HepG2 (cell line): Measurements from ENCODE around the gene TTLL10. TPM values are rescaled to one million over a fixed set of nuclear protein-coding genes. Genes with fewer than 3 reads are reported as not detected.
A peak's percentile ranks its signal among the peaks of the same experiment; 100 is the strongest.
"Not testable (repeated sequence)": the region's sequence is repeated elsewhere in the genome, so short reads cannot be mapped to it uniquely, and the experiment has no call there.

Source experiments
- ATAC-seq: fragments of 200-7000 bp; cut with Tn5 transposase; 3 replicates; pipeline ENCODE4 v1.9.1; 2020; ENCODE audit warnings: mild to moderate bottlenecking, moderate library complexity
- BruUV-seq: library from RNA; stranded (reverse); fragments of 400-500 nt; replicated peaks from 2 replicates; lab custom pipeline; 2021; lab: Mats Ljungman, UMichigan
- CTCF ChIA-PET: fragments of 300-600 bp; formaldehyde crosslinking; extraction: SDS; loops from one replicate; lab custom pipeline; 2021; ENCODE audit warnings: low total read pairs, inconsistent platforms, low intra/inter-chr PET ratio; lab: Yijun Ruan, JAX
- POLR2A ChIA-PET: fragments of 350-600 bp; sonication (Branson Sonifier 250); formaldehyde crosslinking; loops from one replicate; lab custom pipeline; 2020; ENCODE audit warnings: antibody characterized with exemption, inconsistent platforms; lab: Yijun Ruan, JAX
- DNase-seq: peaks from one replicate; pipeline ENCODE4 v3.0.0-alpha.2; 2015; ENCODE audit warnings: low spot score
- FAIRE-seq: peaks from 3 replicates; lab custom pipeline; 2011; peaks lifted over from hg19 to GRCh38; lab: Jason Lieb, UNC
- H2AFZ ChIP-seq: one replicate; pipeline ENCODE4 v1.6.1; 2011; ENCODE audit warnings: low read length, inconsistent platforms
- H3K27ac ChIP-seq: fragments of 300-600 bp; 3 replicates; pipeline ENCODE4 v1.8.0; 2011; ENCODE audit warnings: mixed run types, mild to moderate bottlenecking, mixed read lengths, low read length, inconsistent platforms; ENCODE audit not compliant: insufficient read depth; ENCODE audit errors: extremely low read length
- H3K27me3 ChIP-seq, 2 experiments: fragments of 200-600 bp in 1 of 2; 2 replicates in 1 of 2; 3 replicates in 1 of 2; pipeline versions ENCODE4 v1.6.0 to v1.8.0; 2011; ENCODE audit warnings: low read length in 2 of 2, mild to moderate bottlenecking in 2 of 2, moderate library complexity in 2 of 2, inconsistent platforms in 1 of 2; ENCODE audit not compliant: insufficient read depth in 2 of 2, control insufficient read depth in 1 of 2
- H3K36me3 ChIP-seq, 2 experiments: fragments of 200-600 bp in 1 of 2; replicated peaks in 1 of 2; 2 replicates in 1 of 2; 3 replicates in 1 of 2; pipeline versions ENCODE4 v1.5.1 to v1.8.0; 2011; ENCODE audit warnings: low read length in 2 of 2, inconsistent platforms in 1 of 2; ENCODE audit not compliant: insufficient read depth in 2 of 2, control insufficient read depth in 1 of 2
- H3K4me1 ChIP-seq: 2 replicates; pipeline ENCODE4 v1.5.1; 2012; ENCODE audit warnings: low read length, inconsistent platforms; ENCODE audit not compliant: insufficient read depth
- H3K4me2 ChIP-seq: 2 replicates; pipeline ENCODE4 v1.6.0; 2011; ENCODE audit warnings: low read depth, low read length, inconsistent platforms
- H3K4me3 ChIP-seq, 3 experiments: fragments of 200-600 bp in 1 of 3; sonication (generic), shearing (Covaris generic) in 1 of 3; replicated peaks in 1 of 3; 2 replicates each; pipeline ENCODE4 v1.5.1; 2011 to 2016; ENCODE audit warnings: low read length in 3 of 3, inconsistent platforms in 2 of 3, low read depth in 2 of 3, mild to moderate bottlenecking in 2 of 3, control low read depth in 1 of 3, mixed read lengths in 1 of 3; ENCODE audit not compliant: insufficient read depth in 1 of 3
- H3K79me2 ChIP-seq: one replicate; pipeline ENCODE4 v1.6.1; 2011; ENCODE audit warnings: low read length, inconsistent platforms; ENCODE audit not compliant: insufficient read depth
- H3K9ac ChIP-seq: 2 replicates; pipeline ENCODE4 v1.6.0; 2011; ENCODE audit warnings: mild to moderate bottlenecking, low read depth, low read length, inconsistent platforms; ENCODE audit not compliant: insufficient read depth
- H3K9me3 ChIP-seq: 2 replicates; pipeline ENCODE4 v1.5.1; 2012; ENCODE audit warnings: mild to moderate bottlenecking, low read length
- H4K20me1 ChIP-seq: 2 replicates; pipeline ENCODE4 v1.6.0; 2011; ENCODE audit warnings: inconsistent platforms, mild to moderate bottlenecking, low read length, moderate library complexity; ENCODE audit not compliant: insufficient read depth
- AGO2 ChIP-seq: fragments of 200-400 bp; formaldehyde crosslinking; optimal IDR thresholded peaks from 2 replicates; pipeline ENCODE3; 2017; ENCODE audit warnings: mild to moderate bottlenecking, low read depth, low read length, moderate library complexity
- SCMH1 ChIP-seq: sonication (generic); formaldehyde crosslinking; IDR thresholded peaks from 2 replicates; pipeline ENCODE4 v1.9.0; 2021; ENCODE audit warnings: missing genetic modification reagents, mild to moderate bottlenecking, borderline replicate concordance
- WGBS: methylation state at CpG from one replicate; pipeline ENCODE4 v1.1.6; 2017; ENCODE audit warnings: low lambda C conversion rate; 5-methylcytosine and 5-hydroxymethylcytosine counted together
- in situ Hi-C: cut with HindIII; loops from 2 replicates; pipeline ENCODE4 v1.10.0; 2017; ENCODE audit warnings: low pct_unique_long_range_greater_than_20kb; ENCODE audit not compliant: extremely low pct_ligation_motif_present
- intact Hi-C: fragments of 100-400 bp; cut with micrococcal nuclease; formaldehyde crosslinking; loops from one replicate; pipeline ENCODE4 v1.10.0; 2022; ENCODE audit not compliant: unreplicated experiment
- polyA plus RNA-seq, 8 experiments: library from polyadenylated mRNA; depleted of rRNA in 3 of 8; stranded (reverse) in 7 of 8; unstranded in 1 of 8; fragments of >200 nt; fragmentation: Illumina TruSeq in 4 of 8; extraction: Trizol in 4 of 8; gene quantifications; 2 replicates each; pipeline versions ENCODE4 v1.2.1 to v1.2.3, GENCODE V29; 2011 to 2016; ENCODE audit warnings: low read depth in 4 of 8, missing spikeins in 1 of 8, mixed read lengths in 1 of 8; ENCODE audit not compliant: insufficient read depth in 1 of 8
- total RNA-seq, 5 experiments: library from RNA; depleted of rRNA; stranded (reverse); fragments of >200 nt; fragmentation: Illumina TruSeq; extraction: Trizol; gene quantifications; 2 replicates each; pipeline ENCODE4 v1.2.3, GENCODE V29; 2016; ENCODE audit warnings: low read depth in 1 of 5

TTLL10 gene
- total and polyA plus RNA-seq, 2 of the 13 experiments (the other 11 are each of a cell fraction or from before 2014, with no cell fraction given): not detected

GRCh38 chr1:1142352-1142751, 31.3 kb upstream of the TTLL10 start:
- intact Hi-C loops, DNase-seq, CTCF ChIA-PET, H2AFZ ChIP-seq, FAIRE-seq, H3K36me3 ChIP-seq, ATAC-seq, H3K4me2 ChIP-seq, H3K9ac ChIP-seq, POLR2A ChIA-PET, H3K9me3 ChIP-seq, BruUV-seq, H3K79me2 ChIP-seq, in situ Hi-C loops, H3K4me3 ChIP-seq, H3K27ac ChIP-seq, H4K20me1 ChIP-seq, H3K27me3 ChIP-seq: not testable (repeated sequence)
- WGBS: 85% methylated on average over 15 of the region's 15 CpGs
- H3K4me1 ChIP-seq: peaks cover 10% of the 10 kb centered on the region; the same call in 1 of the 2 replicates

GRCh38 chr1:1142844-1143243, 30.8 kb upstream of the TTLL10 start:
- Histone ChIP-seq H3K4me3 (no peak overlapping the region), H4K20me1 (no peaks in the 10 kb centered on the region), H3K9me3 (no peaks in the 10 kb centered on the region), H3K27ac (no peak overlapping the region), H3K9ac (no peak overlapping the region), H3K79me2 (no peaks in the 10 kb centered on the region), H3K36me3 (no peaks in the 10 kb centered on the region), H3K4me2 (no peak overlapping the region), H3K27me3 (no peaks in the 10 kb centered on the region), H2AFZ (no peak overlapping the region), H3K4me1 (peaks cover 10% of the 10 kb centered on the region; the same call in 1 of the 2 replicates)
- in situ Hi-C loops (no loop called here), intact Hi-C loops (no loop called here)
- CTCF ChIA-PET: no interaction called here
- POLR2A ChIA-PET: no interaction called here
- ATAC-seq (no peak), FAIRE-seq (no peak), DNase-seq (no peak)
- over 99% methylated on average over 12 of the region's 19 CpGs for WGBS
- no TSS peak for BruUV-seq
- TF ChIP-seq SCMH1 (CRISPR knock-in tag) (no peak), AGO2 (peak; percentile 24)
